Prostate gland (tissue), 2 donors: Measurements from ENCODE around the gene SCN1B. TPM values are rescaled to one million over a fixed set of nuclear protein-coding genes. Genes with fewer than 3 reads are reported as not detected.
"Not testable (repeated sequence)": the region's sequence is repeated elsewhere in the genome, so short reads cannot be mapped to it uniquely, and the experiment has no call there.

ENCODE experiments used
- DNase-seq: peaks from one replicate; pipeline ENCODE4 v3.0.0-alpha.2; 2019; ENCODE audit warnings: low spot score
- H3K27ac ChIP-seq, 2 donors: fragments of 200-600 bp; sonication (generic); 2 replicates each; pipeline ENCODE4 v1.5.1; 2017 to 2019
- H3K27me3 ChIP-seq: fragments of 200-600 bp; sonication (generic); replicated peaks from 2 replicates; pipeline ENCODE4 v1.5.1; 2019; ENCODE audit not compliant: insufficient read depth
- H3K36me3 ChIP-seq, 2 donors: fragments of 200-600 bp; sonication (generic); 1 replicate in 1 of 2; 2 replicates in 1 of 2; pipeline versions ENCODE4 v1.5.1 to v1.8.1; 2017 to 2019
- H3K4me1 ChIP-seq: fragments of 200-600 bp; sonication (generic); replicated peaks from 2 replicates; pipeline ENCODE4 v1.5.1; 2019
- H3K4me3 ChIP-seq, 2 donors: fragments of 200-600 bp; sonication (generic); 2 replicates each; pipeline ENCODE4 v1.5.1; 2017 to 2019
- H3K9me3 ChIP-seq: fragments of 200-600 bp; sonication (generic); 2 replicates; pipeline ENCODE4 v1.5.1; 2017
- CTCF ChIP-seq, 4 experiments: fragments of 200-600 bp in 2 of 4; fragments of 450-650 bp in 2 of 4; sonication (generic) in 2 of 4; IDR thresholded peaks; 1 replicate in 3 of 4; 2 replicates in 1 of 4; pipeline ENCODE4 v1.5.1; 2016 to 2019; ENCODE audit warnings: antibody characterized with exemption in 4 of 4, mild to moderate bottlenecking in 2 of 4, moderate library complexity in 2 of 4
- POLR2A ChIP-seq: fragments of 450-650 bp; IDR thresholded peaks from one replicate; pipeline ENCODE4 v1.6.1; 2016; ENCODE audit warnings: antibody characterized with exemption, mild to moderate bottlenecking
- POLR2AphosphoS5 ChIP-seq: sonication (generic); formaldehyde crosslinking; IDR thresholded peaks from one replicate; pipeline ENCODE4 v1.6.1; 2017; ENCODE audit warnings: antibody characterized with exemption
- WGBS: methylation state at CpG from one replicate; pipeline ENCODE4 v1.1.5; 2018; 5-methylcytosine and 5-hydroxymethylcytosine counted together
- intact Hi-C: fragments of 100-400 bp; cut with DNase I; formaldehyde crosslinking; loops from one replicate; pipeline ENCODE4 v1.14.2; 2022
- total RNA-seq, 2 donors: library from RNA; depleted of rRNA; stranded (reverse); fragments of >200 nt; gene quantifications; one replicate each; pipeline ENCODE4 v1.1.0, GENCODE V29; 2016

SCN1B gene
- total RNA-seq, 2 donors from 2014 or later = 9.7 to 10.6 TPM

GRCh38 chr19:34994286-34994642 lies 36.0 kb upstream of the SCN1B start:
- peak overlapping the region; percentile 65 to 67 for H3K27ac ChIP-seq
- TF ChIP-seq POLR2A (no peak), POLR2AphosphoS5 (no peak), CTCF (IDR thresholded peaks at IDR 0.05) (no peak)
- no peaks in the 10 kb centered on the region for H3K36me3 ChIP-seq
- intact Hi-C loops = no loop called here
- no peak for DNase-seq
- H3K9me3 ChIP-seq = no peaks in the 10 kb centered on the region
- 85% methylated on average over 9 of the region's 9 CpGs for WGBS
- no peak overlapping the region for H3K4me3 ChIP-seq
- peaks cover 9% of the 10 kb centered on the region for H3K4me1 ChIP-seq
- H3K27me3 ChIP-seq = no peaks in the 10 kb centered on the region

- intact Hi-C loops = no loop called here
- peak; percentile 80 for DNase-seq
- WGBS = 69% methylated on average over 17 of the region's 17 CpGs
- no peaks in the 10 kb centered on the region for H3K9me3 ChIP-seq
- no peaks in the 10 kb centered on the region for H3K36me3 ChIP-seq
- H3K27me3 ChIP-seq = no peaks in the 10 kb centered on the region
- TF ChIP-seq CTCF (IDR thresholded peaks at IDR 0.05) = no peak
- TF ChIP-seq POLR2A = no peak
- peak; percentile 86 for TF ChIP-seq POLR2AphosphoS5
- peak overlapping the region; percentile 65 to 67 for H3K27ac ChIP-seq
- peaks cover 11% of the 10 kb centered on the region for H3K4me1 ChIP-seq
- no peak overlapping the region for H3K4me3 ChIP-seq
These were observed 35.4 kb upstream of the SCN1B start for GRCh38 chr19:34994643-34995541.

GRCh38 chr19:34995551-34995950 lies 34.7 kb upstream of the SCN1B start:
- no peaks in the 10 kb centered on the region for H3K27me3 ChIP-seq
- H3K27ac ChIP-seq = peak overlapping the region; percentile 65 to 67
- H3K4me1 ChIP-seq = peaks cover 11% of the 10 kb centered on the region
- 95% methylated on average over 8 of the region's 8 CpGs for WGBS
- H3K36me3 ChIP-seq = no peaks in the 10 kb centered on the region
- intact Hi-C loops = no loop called here
- DNase-seq = no peak
- H3K9me3 ChIP-seq = no peaks in the 10 kb centered on the region
- no peak overlapping the region for H3K4me3 ChIP-seq
- TF ChIP-seq POLR2AphosphoS5 = no peak
- TF ChIP-seq POLR2A = no peak

GRCh38 chr19:34997071-34997617 lies 33.1 kb upstream of the SCN1B start:
- Histone ChIP-seq H3K9me3 (no peaks in the 10 kb centered on the region), H3K4me1 (peaks cover 17% of the 10 kb centered on the region), H3K27me3 (no peaks in the 10 kb centered on the region), H3K36me3 (no peaks in the 10 kb centered on the region), H3K4me3 (no peak overlapping the region), H3K27ac (peak overlapping the region in 1 of 2 donors; percentile 8)
- DNase-seq = no peak
- TF ChIP-seq POLR2A (no peak), POLR2AphosphoS5 (no peak), CTCF (IDR thresholded peaks at IDR 0.05) (no peak)
- intact Hi-C loops = no loop called here
- 53% methylated on average over 8 of the region's 8 CpGs for WGBS

- H3K4me3 ChIP-seq, DNase-seq, H3K36me3 ChIP-seq, H3K9me3 ChIP-seq, intact Hi-C loops, H3K27ac ChIP-seq, H3K27me3 ChIP-seq: not testable (repeated sequence)
- WGBS = 94% methylated on average over 7 of the region's 7 CpGs
- H3K4me1 ChIP-seq = peaks cover 17% of the 10 kb centered on the region
These were observed 32.0 kb upstream of the SCN1B start for GRCh38 chr19:34998224-34998623.
